Left ventricle myocardium superior (tissue), 1 donor: ENCODE data around the gene PWWP2A. TPM values are rescaled to one million over a fixed set of nuclear protein-coding genes. Genes with fewer than 3 reads are reported as not detected.

Source experiments
- ATAC-seq: fragments of 200-7000 bp; cut with Tn5 transposase; one replicate; pipeline ENCODE4 v1.9.1; 2020; ENCODE audit warnings: mild to moderate bottlenecking, moderate library complexity
- DNase-seq: peaks from one replicate; pipeline ENCODE4 v3.0.0-alpha.2; 2020
- intact Hi-C: fragments of 100-400 bp; cut with micrococcal nuclease; formaldehyde crosslinking; loops from one replicate; pipeline ENCODE4 v1.11.0; 2022
- total RNA-seq: library from RNA; stranded (reverse); fragmentation: NEBNext Ultra II Directional; extraction: Animal tissue kit (Norgen Biotek cat#: 25700); gene quantifications from one replicate; pipeline ENCODE4 v1.2.1, GENCODE V29; 2021
- donor health status: DM: no; HTN: yes; CAD: no; lungs with severe emphysema.

PWWP2A gene
- total RNA-seq, 1 donor from 2014 or later = 11.4 TPM

- intact Hi-C loops = no loop called here
- DNase-seq (no peak), ATAC-seq (peak; percentile 54)
Measured at GRCh38 chr5:160133918-160134304, 14.7 kb upstream of the PWWP2A start.

- ATAC-seq (peak; percentile 87), DNase-seq (peak; percentile 49)
- intact Hi-C loops = no loop called here
Measured at GRCh38 chr5:160133071-160133917, 14.0 kb upstream of the PWWP2A start.

- intact Hi-C loops = no loop called here
- DNase-seq = no peak
- ATAC-seq = no peak
Measured at GRCh38 chr5:160129841-160130240, 10.6 kb upstream of the PWWP2A start.

- DNase-seq = no peak
- ATAC-seq = no peak
- intact Hi-C loops = no loop called here
Measured at GRCh38 chr5:160128632-160129031, 9.4 kb upstream of the PWWP2A start.

GRCh38 chr5:160119905-160120266 is 636 bp upstream of the PWWP2A start:
- no peak for DNase-seq
- intact Hi-C loops = no loop called here
- ATAC-seq = no peak

GRCh38 chr5:160118349-160119141 is 705 bp downstream of the PWWP2A start:
- ATAC-seq (peak; percentile 53), DNase-seq (peak; percentile 75)
- intact Hi-C loops = no loop called here

- DNase-seq (no peak), ATAC-seq (no peak)
- intact Hi-C loops = no loop called here
Measured at GRCh38 chr5:160116991-160117390, 2.3 kb downstream of the PWWP2A start.

- intact Hi-C loops = no loop called here
Measured at GRCh38 chr5:160108124-160108523, 11.1 kb downstream of the PWWP2A start.

GRCh38 chr5:160105686-160106360 is 13.4 kb downstream of the PWWP2A start:
- ATAC-seq (no peak), DNase-seq (no peak)
- intact Hi-C loops = no loop called here

More at GRCh38 chr5:160108124-160108523, 11.1 kb downstream of the PWWP2A start:
- ATAC-seq (no peak), DNase-seq (no peak)

- intact Hi-C loops = no loop called here
- DNase-seq (no peak), ATAC-seq (no peak)
Measured at GRCh38 chr5:160097991-160098390, 21.3 kb downstream of the PWWP2A start.

GRCh38 chr5:160096178-160096577 is 23.1 kb downstream of the PWWP2A start:
- intact Hi-C loops = no loop called here
- no peak for ATAC-seq
- no peak for DNase-seq

GRCh38 chr5:160092960-160093707 is 26.1 kb downstream of the PWWP2A start:
- intact Hi-C loops = no loop called here
- DNase-seq (no peak), ATAC-seq (no peak)

GRCh38 chr5:160092514-160092913 is 26.7 kb downstream of the PWWP2A start:
- ATAC-seq (no peak), DNase-seq (no peak)
- intact Hi-C loops = no loop called here

- intact Hi-C loops = no loop called here
- ATAC-seq = no peak
- no peak for DNase-seq
Measured at GRCh38 chr5:160090059-160090458, 29.2 kb downstream of the PWWP2A start.

GRCh38 chr5:160089531-160089930 is 29.7 kb downstream of the PWWP2A start:
- ATAC-seq (no peak), DNase-seq (no peak)
- intact Hi-C loops = no loop called here

- intact Hi-C loops = no loop called here
- DNase-seq (no peak), ATAC-seq (no peak)
Measured at GRCh38 chr5:160088805-160089204, 30.4 kb downstream of the PWWP2A start.

- DNase-seq = no peak
- intact Hi-C loops = no loop called here
- no peak for ATAC-seq
Measured at GRCh38 chr5:160087199-160087598, 32.1 kb downstream of the PWWP2A start.

- intact Hi-C loops = no loop called here
- no peak for ATAC-seq
- no peak for DNase-seq
Measured at GRCh38 chr5:160084144-160084543, 35.1 kb downstream of the PWWP2A start.

GRCh38 chr5:160083501-160083900 is 35.7 kb downstream of the PWWP2A start:
- intact Hi-C loops = no loop called here
- ATAC-seq (no peak), DNase-seq (no peak)
